ENCODE measurements around the gene TNFRSF18. TPM values are rescaled to one million over a fixed set of nuclear protein-coding genes. Genes with fewer than 3 reads are reported as not detected.

TNFRSF18 gene
- polyA plus RNA-seq, 1 experiment = 0.40 TPM

GRCh38 chr1:1171546-1172340 is 34.6 kb downstream of the TNFRSF18 start:
- no peak for TF ChIP-seq CTCF (IDR thresholded peaks at IDR 0.05; ENCODE audit: insufficient read depth, low read depth, low read length)
- CTCF ChIA-PET = no interaction called here
- Histone ChIP-seq H3K27me3 (ENCODE audit: control insufficient read depth, insufficient read depth, low read length) (peaks cover 21% of the 10 kb centered on the region), H3K4me3 (ENCODE audit: low read depth, low read length) (no peak overlapping the region), H3K36me3 (ENCODE audit: control insufficient read depth, insufficient read depth, low read length) (no peaks in the 10 kb centered on the region)
- POLR2A ChIA-PET = no interaction called here
- DNase-seq (ENCODE audit: low read depth) = no peak

DNA sequence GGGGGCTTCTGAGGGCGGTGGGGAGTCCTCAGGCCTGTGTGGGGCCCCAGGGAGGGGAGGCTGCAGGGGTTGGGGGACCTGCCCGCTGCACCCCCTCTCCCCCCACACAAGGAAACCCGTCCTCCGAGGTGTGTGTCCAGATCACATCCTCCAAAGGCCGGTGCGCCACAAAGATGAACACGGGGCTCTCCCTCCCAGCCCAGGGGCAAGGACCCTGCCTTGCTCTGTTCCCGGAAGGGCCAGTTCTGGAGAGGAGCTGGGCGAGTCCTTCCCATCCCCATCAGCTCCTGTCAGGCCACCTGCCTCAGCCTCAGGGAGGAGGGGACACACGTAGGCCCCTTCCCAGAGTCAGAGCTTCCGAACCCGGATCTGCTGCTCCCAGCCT is 35.2 kb downstream of the TNFRSF18 start:
- Histone ChIP-seq H3K4me3 (ENCODE audit: low read depth, low read length) (no peak overlapping the region), H3K27me3 (ENCODE audit: control insufficient read depth, insufficient read depth, low read length) (peaks cover 18% of the 10 kb centered on the region), H3K36me3 (ENCODE audit: control insufficient read depth, insufficient read depth, low read length) (no peaks in the 10 kb centered on the region)
- CTCF ChIA-PET = no interaction called here
- POLR2A ChIA-PET = no interaction called here
- no peak for DNase-seq (ENCODE audit: low read depth)
- no peak for TF ChIP-seq CTCF (IDR thresholded peaks at IDR 0.05; ENCODE audit: insufficient read depth, low read depth, low read length)

DNA sequence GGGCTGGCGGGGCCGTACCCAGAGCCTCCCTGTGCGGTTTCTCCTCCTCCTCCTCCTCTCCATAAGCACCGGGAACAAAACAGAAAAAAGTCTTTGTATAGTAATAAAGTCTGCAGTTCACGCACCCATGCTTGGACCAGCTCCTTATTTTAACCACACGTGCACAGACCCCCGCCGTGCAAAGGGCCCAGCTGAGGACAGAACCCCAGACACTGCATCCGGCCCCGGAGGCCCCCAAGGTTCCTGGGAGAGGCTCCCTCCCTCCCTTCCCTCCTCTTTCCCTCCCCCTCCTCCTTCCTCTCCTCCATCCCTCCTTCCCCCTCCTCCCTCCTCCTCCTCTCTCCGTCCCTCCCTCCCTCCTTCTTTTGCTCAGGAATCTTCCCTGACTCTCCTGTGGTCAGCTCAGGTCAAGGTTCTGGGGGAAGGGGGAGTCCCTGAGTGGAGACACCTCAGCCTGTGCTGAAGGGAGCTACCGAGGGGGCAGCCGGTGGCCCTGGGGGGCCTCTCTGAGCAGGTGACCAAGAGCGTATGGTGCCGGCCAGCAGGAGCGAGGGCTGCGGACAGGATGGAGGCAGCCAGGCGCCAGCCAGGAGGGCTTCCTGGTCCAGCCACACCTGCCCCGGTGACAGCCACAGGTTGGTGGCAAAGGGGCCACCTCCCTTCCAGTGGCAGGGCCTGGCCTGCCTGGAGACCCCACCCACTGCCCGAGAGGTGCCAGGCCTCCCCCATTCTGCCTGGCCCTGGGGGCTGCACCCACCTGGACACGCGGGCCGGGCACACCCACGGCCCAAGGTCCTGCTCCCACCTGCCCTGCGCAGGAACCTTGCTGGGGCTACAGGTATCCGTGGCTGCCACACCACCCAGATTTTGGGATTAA is 35.9 kb downstream of the TNFRSF18 start:
- CTCF ChIA-PET = interaction anchor here (1.0 to 1.5 kb wide), 2 partner anchors 48 to 72 kb away, joined by 3 read pairs; no protein-coding TSS in a partner anchor
- POLR2A ChIA-PET = no interaction called here
- no peak for DNase-seq (ENCODE audit: low read depth)

GRCh38 chr1:1169429-1170214 is 36.8 kb downstream of the TNFRSF18 start:
- ChIA-PET CTCF (interaction anchor here (0.7 to 1.5 kb wide), 3 partner anchors 10 to 72 kb away, joined by 3 read pairs; no protein-coding TSS in a partner anchor), POLR2A (no interaction called here)
- TF ChIP-seq CTCF (IDR thresholded peaks at IDR 0.05; ENCODE audit: insufficient read depth, low read depth, low read length) = no peak
- H3K4me3 ChIP-seq (ENCODE audit: low read depth, low read length) = no peak overlapping the region
- no peak for DNase-seq (ENCODE audit: low read depth)
- peaks cover 17% of the 10 kb centered on the region for H3K27me3 ChIP-seq (ENCODE audit: control insufficient read depth, insufficient read depth, low read length)
- no peaks in the 10 kb centered on the region for H3K36me3 ChIP-seq (ENCODE audit: control insufficient read depth, insufficient read depth, low read length)

More for the DNA sequence above, 35.9 kb downstream of the TNFRSF18 start:
- Histone ChIP-seq H3K4me3 (ENCODE audit: low read depth, low read length) (no peak overlapping the region), H3K36me3 (ENCODE audit: control insufficient read depth, insufficient read depth, low read length) (no peaks in the 10 kb centered on the region), H3K27me3 (ENCODE audit: control insufficient read depth, insufficient read depth, low read length) (peaks cover 16% of the 10 kb centered on the region)
- TF ChIP-seq CTCF (IDR thresholded peaks at IDR 0.05; ENCODE audit: insufficient read depth, low read depth, low read length) = no peak
